BJ (cell line): ENCODE measurements around the gene EFNA5. TPM values are rescaled to one million over a fixed set of nuclear protein-coding genes. Genes with fewer than 3 reads are reported as not detected.

Experiments used
- CTCF ChIA-PET: fragments of 350-600 bp; formaldehyde crosslinking; extraction: SDS; loops from one replicate; lab custom pipeline; 2021; ENCODE audit warnings: antibody characterized with exemption, inconsistent platforms; lab: Yijun Ruan, JAX
- POLR2A ChIA-PET: fragments of 300-600 bp; sonication (Branson Sonifier 250); formaldehyde crosslinking; extraction: SDS; loops from one replicate; lab custom pipeline; 2021; ENCODE audit warnings: antibody characterized with exemption; lab: Charles Lee
- DNase-seq: peaks from one replicate; pipeline ENCODE4 v3.0.0-alpha.2; 2011; ENCODE audit warnings: low read depth
- H3K27me3 ChIP-seq: 2 replicates; pipeline ENCODE4 v1.6.0; 2011; ENCODE audit warnings: low read length; ENCODE audit not compliant: control insufficient read depth, insufficient read depth
- H3K36me3 ChIP-seq: 2 replicates; pipeline ENCODE4 v1.5.1; 2011; ENCODE audit warnings: low read length; ENCODE audit not compliant: control insufficient read depth, insufficient read depth
- H3K4me3 ChIP-seq: 2 replicates; pipeline ENCODE4 v1.5.1; 2011; ENCODE audit warnings: low read depth, mild to moderate bottlenecking, control low read depth, low read length
- CTCF ChIP-seq: IDR thresholded peaks from 2 replicates; pipeline ENCODE4 v1.5.1; 2011; ENCODE audit warnings: low read depth, mild to moderate bottlenecking, control low read depth, inconsistent platforms, low read length, moderate library complexity; ENCODE audit not compliant: insufficient read depth
- polyA plus RNA-seq: library from polyadenylated mRNA; depleted of rRNA; stranded (reverse); fragments of >200 nt; gene quantifications from 2 replicates; pipeline ENCODE4 v1.2.3, GENCODE V29; 2011

The EFNA5 gene
- polyA plus RNA-seq, 1 experiment: 0.67 TPM

- H3K4me3 ChIP-seq: no peak overlapping the region
- DNase-seq: no peak
- ChIA-PET CTCF (no interaction called here), POLR2A (no interaction called here)
- H3K27me3 ChIP-seq: no peaks in the 10 kb centered on the region
- no peaks in the 10 kb centered on the region for H3K36me3 ChIP-seq
- no peak for TF ChIP-seq CTCF
Measured at GRCh38 chr5:107474361-107474715, 196.4 kb downstream of the EFNA5 start.

- TF ChIP-seq CTCF: no peak
- POLR2A ChIA-PET: no interaction called here
- Histone ChIP-seq H3K36me3 (no peaks in the 10 kb centered on the region), H3K4me3 (no peak overlapping the region), H3K27me3 (no peaks in the 10 kb centered on the region)
- DNase-seq: no peak
- CTCF ChIA-PET: no interaction called here
Measured at GRCh38 chr5:107472620-107473064, 198.1 kb downstream of the EFNA5 start.

- ChIA-PET CTCF (no interaction called here), POLR2A (interaction anchor here (0.8 kb wide), 1 partner anchor 9 kb away, joined by 3 read pairs; no protein-coding TSS in a partner anchor)
- H3K27me3 ChIP-seq: no peaks in the 10 kb centered on the region
- TF ChIP-seq CTCF: no peak
- H3K36me3 ChIP-seq: no peaks in the 10 kb centered on the region
- H3K4me3 ChIP-seq: no peak overlapping the region
- no peak for DNase-seq
Measured at GRCh38 chr5:107470295-107470582, 200.5 kb downstream of the EFNA5 start.

- ChIA-PET CTCF (no interaction called here), POLR2A (interaction anchor here (0.6 to 0.8 kb wide), 2 partner anchors 10 to 46 kb away, joined by 3 to 5 read pairs; no protein-coding TSS in a partner anchor)
Measured at GRCh38 chr5:107469485-107470294, 201.0 kb downstream of the EFNA5 start.

More at GRCh38 chr5:107469485-107470294, 201.0 kb downstream of the EFNA5 start:
- no peaks in the 10 kb centered on the region for H3K27me3 ChIP-seq
- H3K4me3 ChIP-seq: no peak overlapping the region
- no peak for TF ChIP-seq CTCF
- H3K36me3 ChIP-seq: no peaks in the 10 kb centered on the region
- peak; percentile 32 for DNase-seq
